HG03159 (cell line): Measurements from ENCODE around the gene PLET1.

Experiments used
- ATAC-seq: cut with Tn5 transposase; IDR thresholded peaks from one replicate; pipeline ENCODE4 v1.9.1; 2021; ENCODE audit warnings: mild to moderate bottlenecking, moderate library complexity; ENCODE audit not compliant: unreplicated experiment

Gene PLET1

DNA sequence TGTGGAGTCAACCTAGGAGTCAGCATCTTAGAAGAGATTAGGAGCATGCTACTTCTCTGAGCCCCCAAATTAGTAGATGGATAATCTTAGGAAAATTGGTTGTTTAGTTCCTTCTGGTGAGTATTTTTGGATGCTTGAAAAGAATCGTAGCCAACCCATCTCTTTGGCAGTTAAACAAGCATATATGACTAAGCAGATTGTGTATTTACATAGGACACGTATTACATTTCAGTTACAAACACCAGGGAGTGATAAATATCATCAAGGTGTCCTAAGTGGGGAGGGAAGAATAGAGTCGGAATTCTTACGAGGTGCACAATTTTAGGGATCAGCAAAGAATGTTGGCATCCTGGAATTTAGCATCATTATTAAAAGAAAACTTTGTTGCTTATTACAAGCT, 13.5 kb downstream of the PLET1 start:
- ATAC-seq = no peak

DNA sequence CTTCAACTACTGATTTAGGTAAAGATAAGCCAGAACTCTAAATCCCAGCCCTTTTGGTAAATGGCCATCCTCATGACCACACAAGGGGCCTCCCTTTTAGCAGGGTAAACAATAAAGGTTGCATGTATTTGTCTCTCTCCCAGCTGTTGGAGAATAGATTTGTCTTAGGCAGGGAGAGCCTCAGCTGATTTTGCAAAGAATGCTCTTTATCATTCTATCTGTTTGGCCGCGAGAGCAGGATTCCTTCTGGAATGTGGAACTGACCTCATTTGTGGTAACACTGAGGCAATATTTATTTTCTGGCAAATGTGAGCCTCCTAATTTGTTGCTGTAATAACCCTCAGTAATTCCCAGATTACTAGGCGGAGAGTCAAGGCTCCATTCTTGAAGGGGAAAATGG, 19.2 kb downstream of the PLET1 start:
- no peak for ATAC-seq

DNA sequence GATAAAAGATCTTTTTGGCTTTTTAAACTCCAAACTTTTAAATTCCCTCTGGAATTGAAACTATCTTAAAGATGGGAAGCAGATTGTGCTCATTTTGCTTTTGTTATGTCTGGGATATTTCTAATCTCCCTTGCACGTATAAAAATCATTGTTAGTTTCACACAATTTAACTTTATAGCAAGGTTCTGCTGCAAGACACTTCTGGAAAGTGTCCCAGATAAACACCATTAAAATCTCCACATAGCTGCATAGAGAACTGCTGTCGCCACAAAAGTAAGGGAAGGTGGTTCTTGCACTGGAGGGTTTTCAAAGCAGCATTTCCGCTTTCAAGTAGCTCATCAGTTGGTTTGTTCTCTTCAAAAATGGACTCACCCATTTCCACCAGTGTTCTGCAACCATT, 22.6 kb downstream of the PLET1 start:
- no peak for ATAC-seq

DNA sequence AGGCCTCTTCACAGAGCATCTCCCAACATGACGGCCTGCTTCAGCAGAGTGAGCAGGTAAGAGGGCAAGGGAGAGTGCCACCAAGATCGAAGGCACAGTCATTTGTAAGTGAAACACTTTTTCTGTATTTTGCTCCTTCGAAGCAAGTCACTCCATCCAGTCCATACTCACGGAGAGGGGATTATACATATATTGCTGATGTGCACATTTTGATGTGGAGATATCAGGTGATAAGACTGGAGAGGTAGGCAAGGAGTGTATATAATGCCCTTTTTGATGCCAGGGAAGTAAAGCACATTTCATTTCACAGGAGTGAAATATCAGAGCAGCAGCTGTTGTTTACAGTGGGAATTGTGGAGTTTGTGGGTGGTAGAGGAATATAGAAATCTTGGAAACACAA, 23.2 kb downstream of the PLET1 start:
- no peak for ATAC-seq

DNA sequence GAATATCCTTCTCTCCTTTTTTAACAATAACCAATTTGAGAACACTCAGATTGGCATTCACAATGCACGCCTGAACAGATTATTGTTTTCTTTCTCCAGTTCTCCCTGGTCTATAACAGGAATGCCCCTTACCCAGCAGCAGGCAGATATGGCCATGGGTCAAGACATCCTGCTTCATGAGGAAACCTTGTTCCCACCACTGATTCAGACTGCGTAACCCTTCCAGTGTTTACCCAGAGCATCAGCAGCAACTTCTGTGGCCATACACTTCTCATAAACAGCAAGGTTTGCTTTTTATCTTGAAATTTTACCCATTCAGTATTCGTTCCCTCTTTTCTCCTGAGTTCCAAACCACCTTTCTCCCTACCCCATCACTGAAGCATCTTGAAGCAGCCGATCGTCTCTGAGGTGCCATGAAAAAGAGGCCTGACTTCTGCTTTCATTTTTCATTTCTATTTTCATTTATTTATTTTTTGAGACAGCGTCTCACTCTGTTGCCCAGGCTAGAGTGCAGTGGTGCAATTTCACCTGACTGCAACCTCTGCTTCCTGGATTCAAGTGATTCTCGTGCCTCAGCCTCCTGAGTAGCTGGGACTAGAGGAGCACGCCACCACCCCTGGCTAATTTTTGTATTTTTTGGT, 24.8 kb downstream of the PLET1 start:
- ATAC-seq = peak; percentile 52

DNA sequence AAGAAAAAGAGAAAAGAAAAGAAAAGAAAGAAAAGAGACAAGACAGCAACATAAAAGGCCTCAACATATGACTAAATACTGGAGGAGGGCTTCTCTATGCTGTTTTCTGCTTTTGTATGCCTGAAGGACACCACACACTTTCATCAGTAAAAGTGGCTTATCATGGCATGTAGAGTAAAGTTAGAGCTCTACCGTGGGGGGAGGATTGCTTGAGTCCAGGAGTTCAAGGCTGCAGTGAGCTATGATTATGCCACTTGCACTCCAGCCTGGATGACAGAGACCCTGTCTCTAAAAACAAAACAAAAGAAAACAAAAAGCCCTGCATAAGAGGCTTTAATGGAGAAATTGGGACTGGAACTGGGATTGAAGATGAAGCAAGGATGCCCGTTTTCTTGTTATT, 28.7 kb downstream of the PLET1 start:
- ATAC-seq = no peak

DNA sequence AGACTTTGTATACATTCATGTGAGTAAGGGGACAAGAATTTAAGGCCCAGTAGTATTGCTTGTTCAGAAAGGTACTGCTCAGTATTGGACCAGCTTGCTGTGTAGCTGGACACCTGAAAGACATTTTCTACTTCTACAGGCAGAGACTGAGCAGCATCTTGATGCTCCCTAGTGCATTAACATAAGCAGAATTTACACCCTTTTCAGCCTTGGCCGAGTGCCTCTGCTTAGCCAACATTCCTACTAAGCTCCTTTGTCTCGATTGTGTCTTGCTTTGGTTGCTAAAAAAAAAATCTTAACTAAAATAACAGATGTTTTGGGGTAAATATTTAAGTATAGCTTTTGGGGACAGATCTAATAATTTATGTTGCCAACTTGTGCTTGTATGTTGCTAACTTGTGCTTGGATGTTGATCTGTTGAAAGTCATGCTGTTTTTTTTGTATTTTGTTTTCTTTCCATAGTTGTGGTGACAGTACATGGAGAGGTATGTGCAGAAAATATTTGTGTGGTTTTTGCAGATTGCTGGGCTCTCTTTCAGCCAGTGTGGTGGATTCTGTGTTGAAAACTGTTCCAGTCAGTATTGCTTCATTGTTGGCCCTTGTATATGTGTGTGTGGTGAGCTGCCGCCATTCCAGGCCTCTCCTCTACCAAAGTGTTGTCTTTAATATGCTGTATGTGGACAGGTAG, 30.8 kb downstream of the PLET1 start:
- ATAC-seq = no peak

DNA sequence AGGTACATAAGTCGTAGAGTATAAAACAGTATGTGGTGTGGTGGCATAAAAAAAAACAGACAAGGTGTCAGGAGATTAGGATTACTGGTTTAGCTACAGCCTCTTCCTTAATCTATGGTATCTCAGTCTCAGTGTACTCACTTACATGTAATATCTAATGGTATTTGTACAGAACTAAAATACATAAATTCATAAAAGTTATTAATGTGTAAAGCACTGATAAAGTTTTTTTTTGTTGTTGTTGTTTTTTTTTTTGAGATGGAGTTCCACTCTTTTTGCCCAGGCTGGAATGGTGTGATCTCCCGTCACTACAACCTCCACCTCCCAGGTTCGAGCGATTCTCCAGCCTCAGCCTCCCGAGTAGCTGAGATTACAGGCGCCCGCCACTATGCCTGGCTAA, 31.5 kb downstream of the PLET1 start:
- no peak for ATAC-seq

DNA sequence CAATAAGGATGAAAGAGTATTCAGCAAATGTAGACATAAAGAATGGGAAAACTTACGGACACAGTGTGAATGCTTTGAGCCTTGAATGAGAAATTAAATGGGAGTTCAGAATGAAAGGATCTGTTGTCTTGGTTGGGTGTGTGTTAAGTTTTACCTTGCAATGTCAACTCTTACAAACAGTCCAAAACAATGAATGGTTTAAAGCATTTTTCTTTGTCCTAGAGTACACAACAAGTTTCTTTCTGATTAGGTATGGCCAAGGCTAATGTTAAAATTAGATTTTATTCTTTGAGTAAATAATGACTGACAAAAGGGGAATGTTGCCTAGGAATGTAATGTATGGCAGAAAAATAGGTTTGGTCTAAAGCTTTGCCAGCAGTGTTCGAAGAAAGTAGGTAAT, 32.0 kb downstream of the PLET1 start:
- ATAC-seq = no peak

DNA sequence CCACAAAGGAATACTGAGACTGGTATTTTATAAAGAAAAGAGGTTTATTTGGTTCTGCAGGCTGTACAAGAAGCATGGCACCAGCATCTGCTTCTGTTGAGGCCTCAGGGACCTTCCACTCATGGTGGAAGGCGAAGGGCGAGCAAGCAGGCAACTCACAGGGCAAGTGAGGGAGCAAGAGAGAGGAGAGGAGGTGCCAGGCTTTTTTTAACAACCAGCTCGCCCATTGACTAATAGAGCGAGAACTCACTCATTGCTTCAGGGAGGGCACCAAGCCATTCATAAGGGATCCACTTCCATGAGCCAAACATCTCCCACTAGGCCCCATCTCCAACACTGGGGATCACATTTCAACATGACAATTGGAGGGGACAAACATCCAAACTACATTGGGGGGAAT, 33.2 kb downstream of the PLET1 start:
- ATAC-seq = no peak

DNA sequence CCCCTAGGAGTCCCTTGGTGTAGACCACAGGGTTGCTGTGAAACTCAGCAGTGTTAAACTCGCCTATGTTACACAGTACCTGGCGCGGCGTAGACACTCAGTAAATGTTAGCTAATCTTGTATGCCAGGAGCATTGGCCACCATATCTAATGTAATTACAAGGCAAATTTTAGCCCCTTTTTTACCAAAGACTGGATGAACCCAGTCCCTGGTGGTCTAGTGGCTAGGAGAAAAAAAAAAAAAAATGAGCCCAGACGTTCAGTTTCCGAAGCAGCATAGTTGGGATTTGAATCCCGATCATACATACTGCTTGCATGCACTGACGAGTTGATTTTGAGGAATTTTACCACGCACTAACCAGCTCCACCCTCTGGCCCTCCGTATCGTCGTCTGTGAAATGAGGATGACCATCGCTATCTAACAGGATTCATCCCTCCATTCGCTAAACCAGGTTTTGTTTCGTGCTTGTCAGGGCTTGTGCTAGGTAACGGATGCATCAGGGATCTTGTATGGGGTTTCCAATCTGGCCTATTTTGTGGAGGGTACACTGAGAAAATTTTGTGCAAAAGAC, 33.7 kb downstream of the PLET1 start:
- peak; percentile 50 for ATAC-seq

DNA sequence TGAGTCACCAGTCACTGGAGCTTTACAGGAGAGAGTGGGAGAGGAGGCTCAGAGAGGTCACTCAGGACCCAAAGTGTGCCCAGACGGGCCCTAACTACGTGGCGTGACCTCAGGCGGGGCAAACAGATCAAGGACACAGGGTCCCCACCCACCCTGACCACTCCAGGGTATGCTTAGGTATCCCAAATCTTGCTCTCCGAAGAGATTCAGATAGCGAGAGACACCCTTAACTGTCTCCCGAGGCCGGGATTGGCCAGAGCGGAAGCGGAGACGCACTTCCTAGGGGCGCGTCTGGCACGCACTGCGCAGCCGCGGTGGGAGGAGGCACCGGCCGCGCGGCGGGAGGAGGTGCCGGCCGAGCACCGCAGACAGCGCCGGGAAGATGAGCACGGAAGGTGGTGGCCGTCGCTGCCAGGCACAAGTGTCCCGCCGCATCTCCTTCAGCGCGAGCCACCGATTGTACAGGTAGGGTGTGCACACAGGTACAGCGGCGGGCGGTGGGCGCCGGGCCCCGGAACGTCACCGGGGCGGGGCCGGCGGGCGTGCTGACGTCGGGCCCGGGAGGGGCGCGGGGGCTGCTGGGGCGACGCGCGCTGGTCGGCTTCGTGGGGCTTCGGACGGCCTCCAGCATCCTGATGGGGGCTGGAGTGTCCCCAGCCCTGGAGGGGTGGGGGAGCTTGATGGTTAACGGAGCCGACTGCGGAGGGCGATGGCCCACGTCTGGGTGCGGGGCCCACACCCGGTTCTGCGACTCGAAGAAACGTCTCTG, 34.4 kb downstream of the PLET1 start, which contains the start of gene PTS:
TSS of gene PTS (plus strand) at position 367 of the 769 bp plus-strand sequence. CDS start at position 383, 16 bp downstream.
- peak; percentile 96 for ATAC-seq

DNA sequence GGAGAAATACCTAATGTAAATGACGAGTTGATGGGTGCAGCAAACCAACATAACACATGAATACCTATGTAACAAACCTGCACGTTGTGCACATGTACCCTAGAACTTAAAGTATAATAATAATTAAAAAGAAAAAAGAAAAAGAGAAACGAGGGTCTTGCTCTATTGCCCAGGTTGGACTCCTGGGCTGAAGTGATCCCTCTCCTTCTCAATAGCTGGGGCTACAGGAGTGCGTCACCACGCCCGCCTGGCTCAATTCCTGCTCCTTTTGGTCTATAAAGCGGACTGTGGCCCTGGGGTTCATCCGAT, 35.0 kb downstream of the PLET1 start:
- ATAC-seq = no peak

DNA sequence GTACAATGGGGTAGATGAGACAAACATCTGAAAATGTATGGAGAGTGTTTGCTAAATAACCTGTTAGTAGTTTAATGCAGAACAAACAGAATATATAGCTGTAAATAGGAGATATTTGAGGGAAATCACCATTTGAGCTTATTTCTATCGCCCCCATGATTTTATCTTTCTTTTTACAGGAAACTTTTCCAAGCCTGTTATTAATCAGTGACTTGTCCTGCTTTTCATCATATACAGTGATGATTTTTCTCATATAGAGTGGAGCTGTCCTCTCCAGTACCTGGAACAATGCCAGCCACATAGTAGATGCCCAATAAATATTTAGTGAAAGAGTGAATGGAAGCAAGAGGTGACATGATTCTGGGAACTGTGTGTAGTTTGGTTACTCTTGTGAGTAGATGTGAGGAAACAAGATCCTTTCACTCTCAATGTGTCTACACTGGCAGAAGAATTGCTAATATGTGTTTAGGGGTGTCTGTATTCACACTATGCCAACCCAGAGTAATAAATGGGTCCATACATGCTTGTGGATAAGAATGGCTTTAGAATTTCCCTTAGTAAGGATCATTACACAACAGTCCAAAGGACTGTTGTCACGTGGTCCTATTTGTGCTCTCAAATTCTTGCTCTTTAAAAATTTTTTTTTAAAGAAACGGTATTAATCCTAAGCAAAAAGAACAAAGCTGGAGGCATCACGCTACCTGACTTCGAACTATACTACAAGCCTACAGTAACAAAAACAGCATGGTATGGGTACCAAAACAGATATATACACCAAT, 36.7 kb downstream of the PLET1 start:
- ATAC-seq = no peak

DNA sequence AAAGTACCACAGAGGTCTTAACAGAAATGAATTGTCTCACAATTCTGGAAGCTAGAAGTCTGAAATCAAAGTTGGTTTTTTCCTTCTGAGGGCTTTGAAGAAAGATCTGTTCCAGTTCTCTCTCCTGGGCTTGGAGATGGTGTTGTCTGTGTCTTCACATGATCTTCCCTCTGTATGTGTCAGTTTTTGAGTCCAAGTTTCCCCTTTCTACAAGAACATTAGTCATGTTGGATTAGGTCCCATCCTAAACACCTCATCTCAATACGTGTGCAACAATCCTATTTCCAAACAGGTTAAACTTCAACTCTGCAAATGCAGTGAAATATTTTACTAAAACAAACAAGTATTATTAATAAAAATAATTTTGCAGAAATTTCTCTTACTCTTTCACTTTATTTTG, 37.5 kb downstream of the PLET1 start:
- ATAC-seq = no peak

DNA sequence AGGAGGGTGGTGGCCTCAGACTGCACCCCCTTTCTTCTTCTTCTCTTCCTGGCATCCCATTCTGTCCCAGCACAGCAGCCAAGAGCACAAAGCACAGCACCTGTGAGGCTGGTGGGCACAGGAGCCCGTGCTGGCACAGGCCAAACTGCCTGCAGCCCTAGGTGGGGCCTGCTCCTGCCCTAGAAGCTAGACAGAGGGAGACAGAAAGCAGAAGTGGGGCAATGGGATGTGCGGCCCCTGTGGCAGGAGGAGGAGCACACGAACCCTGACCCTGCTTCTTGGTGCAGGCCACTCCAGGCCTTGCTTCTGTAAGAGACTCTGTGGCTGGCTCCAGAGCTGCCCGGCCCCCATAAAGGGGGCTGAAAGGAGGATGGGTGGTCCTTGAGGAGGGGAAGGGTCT, 38.4 kb downstream of the PLET1 start:
- ATAC-seq = no peak

DNA sequence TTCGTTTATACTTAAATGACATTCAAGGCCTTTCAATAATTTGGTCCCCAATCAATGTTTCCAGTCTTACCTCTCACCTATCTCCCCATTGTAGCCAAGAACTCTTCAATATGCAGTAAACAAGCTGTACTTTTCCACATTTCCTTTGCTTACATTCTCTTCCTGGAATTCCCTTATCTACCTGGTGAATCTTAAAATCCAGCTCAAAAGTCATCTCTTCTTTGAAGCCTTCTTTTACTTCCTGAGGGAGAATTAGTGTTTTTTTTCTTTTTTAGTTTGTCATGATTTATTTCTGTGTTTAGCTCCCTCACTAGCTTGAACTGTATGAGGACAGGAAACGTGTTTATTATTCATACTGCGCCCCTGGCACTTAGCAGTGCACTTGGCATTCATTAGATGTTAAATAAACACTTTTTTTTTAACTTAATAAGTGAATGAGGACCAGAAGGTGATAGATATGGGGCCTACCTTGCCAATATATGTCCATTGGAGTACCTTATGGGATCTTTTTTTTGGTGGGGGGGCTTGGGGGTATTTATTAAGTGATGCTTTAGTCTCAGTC, 39.3 kb downstream of the PLET1 start:
- ATAC-seq = no peak

DNA sequence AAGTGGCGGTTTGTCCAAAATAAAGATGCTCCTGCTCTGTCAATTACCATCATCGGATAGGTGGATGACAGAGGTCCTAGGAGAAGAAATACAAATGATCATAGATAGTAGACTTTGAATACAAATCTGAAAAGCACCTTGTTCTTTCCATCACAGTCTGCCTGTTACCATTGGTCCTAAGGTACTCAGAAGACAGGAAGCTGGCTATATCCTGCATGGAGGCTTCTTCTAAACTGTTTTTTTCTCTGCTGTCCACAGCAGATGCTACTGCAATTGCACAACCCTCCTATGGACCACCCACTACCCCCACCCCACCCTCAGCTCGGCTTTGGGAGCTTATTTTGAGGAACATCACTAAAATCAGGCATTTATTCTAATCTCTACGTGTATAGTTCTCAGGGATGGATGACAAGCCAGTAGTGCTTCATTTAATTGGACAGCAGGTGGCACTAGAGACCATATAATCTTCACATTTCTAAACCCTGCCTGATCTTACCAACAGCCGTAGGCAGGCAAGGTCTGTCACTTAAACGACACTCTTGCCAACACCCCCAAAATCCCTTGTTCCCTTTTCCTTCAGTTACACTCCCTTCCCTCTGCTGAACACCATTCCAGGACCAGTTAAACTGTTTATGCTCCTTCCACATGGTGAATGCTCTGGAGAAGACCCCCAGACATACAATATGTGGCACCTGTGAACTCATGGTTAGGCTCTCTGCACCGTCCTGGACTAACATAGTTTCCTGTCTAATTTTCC, 41.0 kb downstream of the PLET1 start:
- ATAC-seq = peak; percentile 97

DNA sequence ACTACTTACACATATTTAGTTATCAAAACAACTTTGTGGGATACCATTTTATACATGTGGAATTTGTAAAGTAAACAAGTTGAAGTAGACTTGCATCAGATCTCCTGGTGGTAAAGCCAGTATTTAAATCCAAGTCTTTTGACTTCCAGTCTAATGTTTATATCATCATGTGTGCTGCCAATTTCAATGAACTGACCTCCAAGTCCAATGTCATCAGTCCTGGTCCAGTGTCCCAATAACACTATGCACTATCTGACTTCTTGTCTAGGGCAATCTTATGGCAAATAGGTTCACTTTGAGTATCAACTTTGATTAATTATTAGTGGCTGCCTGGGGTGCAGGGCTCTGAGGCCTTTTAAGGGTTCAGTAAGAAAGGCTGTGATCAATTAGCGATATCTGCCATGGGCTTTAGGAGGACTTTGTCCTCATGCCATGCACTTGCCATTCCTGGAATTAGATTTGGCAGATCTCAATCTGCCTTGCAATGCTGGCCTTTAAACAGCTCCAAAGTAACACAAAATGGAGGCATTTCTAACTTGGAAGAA, 44.0 kb downstream of the PLET1 start:
- no peak for ATAC-seq

DNA sequence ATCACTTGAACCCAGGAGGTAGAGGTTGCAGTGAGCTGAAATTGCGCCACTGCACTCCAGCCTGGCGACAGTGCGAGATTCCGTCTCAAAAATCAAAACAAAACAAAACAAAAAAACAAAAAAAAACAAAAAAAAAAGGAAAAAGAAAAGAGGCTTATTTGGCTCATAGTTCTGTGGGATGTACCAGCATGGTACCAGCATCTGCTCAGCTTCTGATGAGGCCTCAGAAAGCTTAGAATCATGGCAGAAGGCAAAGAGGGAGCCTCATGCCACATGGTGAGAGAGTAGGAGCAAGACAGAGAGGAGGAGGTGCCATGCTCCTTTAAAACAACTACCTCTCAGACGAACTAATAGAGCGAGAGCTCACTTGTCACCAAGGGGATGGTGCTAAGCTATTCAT, 45.0 kb downstream of the PLET1 start:
- no peak for ATAC-seq
